Effector CD4-positive, alpha-beta T cell (primary cell): Measurements from ENCODE around the gene KLF8.

Experiments used
- DNase-seq: peaks from one replicate; pipeline ENCODE4 v3.0.0-alpha.2; 2020

KLF8 gene

DNA sequence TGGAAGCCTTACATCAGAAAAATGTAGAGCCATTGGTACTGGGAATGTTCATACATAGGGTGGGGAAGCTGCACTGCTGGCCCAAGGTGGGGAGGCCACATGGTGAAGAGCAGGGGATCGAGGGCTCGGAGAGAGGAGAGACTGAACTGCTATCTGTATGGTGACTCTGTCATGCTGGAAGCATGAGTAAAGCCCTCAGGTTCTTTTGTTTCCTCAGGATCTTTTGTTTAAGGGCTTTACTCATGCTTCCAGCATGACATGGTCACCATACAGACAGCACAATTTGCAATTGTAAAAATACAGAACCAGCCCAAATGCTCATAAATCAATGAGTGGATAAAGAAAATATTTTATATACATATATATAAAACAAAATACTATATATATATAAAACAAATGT is 78.4 kb downstream of the KLF8 start:
- DNase-seq = no peak

DNA sequence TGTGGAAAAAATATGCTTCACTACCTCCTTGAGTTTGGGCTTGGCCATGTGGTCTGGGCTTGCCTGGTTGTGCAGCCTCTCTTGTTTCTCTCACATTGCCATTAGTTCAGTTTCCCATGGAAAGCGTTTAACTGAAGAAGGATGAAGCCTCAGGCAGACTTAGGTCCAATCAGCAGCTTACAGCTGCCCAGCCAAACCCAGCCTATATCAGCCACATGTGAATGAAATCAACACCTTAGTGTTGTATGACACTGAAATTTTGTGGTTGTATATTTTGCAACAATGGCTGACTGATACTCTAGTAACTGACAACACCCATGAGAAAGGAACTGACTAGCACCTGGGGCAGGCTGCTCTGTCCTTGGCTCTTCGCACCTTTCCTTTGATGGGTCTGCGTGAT is 81.2 kb downstream of the KLF8 start:
- DNase-seq = no peak

GRCh38 chrX:56314334-56314733 is 82.2 kb downstream of the KLF8 start:
- no peak for DNase-seq

DNA sequence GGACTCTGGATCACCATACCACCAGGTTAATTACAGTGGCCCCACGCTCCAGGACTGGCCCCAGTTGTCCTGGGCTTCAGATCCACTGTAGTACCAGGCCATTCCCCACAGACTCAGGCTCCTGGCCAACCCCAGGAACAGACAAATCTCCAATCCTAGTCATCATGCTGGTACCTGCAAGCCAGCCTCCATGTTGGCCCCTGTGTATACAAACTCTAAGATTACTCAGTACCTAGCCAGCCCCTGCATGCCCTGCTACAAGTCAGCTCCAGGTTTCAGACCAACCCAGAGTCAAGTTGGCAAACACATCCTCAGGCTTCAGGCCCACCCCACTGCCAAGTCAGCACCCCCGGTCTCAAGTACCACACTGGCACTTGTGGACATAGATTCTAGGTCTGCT is 85.9 kb downstream of the KLF8 start:
- DNase-seq = no peak

DNA sequence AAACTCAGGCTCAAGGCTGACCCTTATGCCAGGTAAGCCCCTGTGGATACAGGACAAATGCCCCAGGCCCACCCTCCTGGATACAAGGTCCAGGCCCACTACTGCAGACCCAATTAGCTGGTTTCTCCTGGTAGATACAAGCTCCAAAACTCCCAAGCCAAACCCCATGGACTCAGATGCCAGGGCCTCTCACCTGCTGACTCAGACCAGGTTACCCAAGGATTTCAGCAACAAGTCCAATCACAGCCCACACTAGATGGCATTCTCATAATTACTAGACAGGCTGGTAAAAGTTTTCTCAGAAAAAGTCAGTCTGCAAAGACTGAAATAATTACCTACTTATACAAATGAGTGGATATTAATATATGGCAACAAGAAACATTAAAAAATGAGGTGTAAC is 87.0 kb downstream of the KLF8 start:
- no peak for DNase-seq
